ENCODE data around the gene CCDC9B. TPM values are rescaled to one million over a fixed set of nuclear protein-coding genes. Genes with fewer than 3 reads are reported as not detected.

Gene CCDC9B
- total RNA-seq, 1 experiment from 2014 or later: 29.5 TPM

DNA sequence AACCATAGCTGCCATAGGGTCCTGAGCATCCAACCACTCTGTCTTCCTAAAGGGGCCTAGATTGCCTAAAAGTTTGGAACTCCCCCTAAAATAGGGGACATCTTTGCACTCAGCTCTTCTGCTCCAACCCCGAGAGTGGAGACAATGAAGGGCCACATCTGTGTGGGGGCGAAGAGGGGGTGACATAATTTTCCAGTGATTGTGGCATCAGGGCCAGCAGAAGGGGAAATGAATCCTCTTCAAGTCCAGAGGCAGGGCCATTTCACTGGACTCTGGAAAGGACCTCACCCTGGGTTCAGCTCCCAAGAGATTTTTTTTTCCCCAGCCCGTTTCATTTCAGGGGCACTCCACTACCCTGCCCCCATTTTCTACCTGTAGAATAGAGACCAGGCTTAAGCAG lies 53.2 kb downstream of the CCDC9B start:
- Histone ChIP-seq H3K27ac (no peak overlapping the region), H3K4me1 (replicated peaks) (peaks cover 71% of the 10 kb centered on the region), H3K9me3 (replicated peaks) (no peaks in the 10 kb centered on the region), H3K27me3 (replicated peaks) (no peaks in the 10 kb centered on the region), H3K36me3 (peaks cover 43% of the 10 kb centered on the region), H3K4me3 (no peak overlapping the region)
- no peak for DNase-seq (ENCODE audit: low read depth in 1 of 2, low spot score in 2 of 2)

DNA sequence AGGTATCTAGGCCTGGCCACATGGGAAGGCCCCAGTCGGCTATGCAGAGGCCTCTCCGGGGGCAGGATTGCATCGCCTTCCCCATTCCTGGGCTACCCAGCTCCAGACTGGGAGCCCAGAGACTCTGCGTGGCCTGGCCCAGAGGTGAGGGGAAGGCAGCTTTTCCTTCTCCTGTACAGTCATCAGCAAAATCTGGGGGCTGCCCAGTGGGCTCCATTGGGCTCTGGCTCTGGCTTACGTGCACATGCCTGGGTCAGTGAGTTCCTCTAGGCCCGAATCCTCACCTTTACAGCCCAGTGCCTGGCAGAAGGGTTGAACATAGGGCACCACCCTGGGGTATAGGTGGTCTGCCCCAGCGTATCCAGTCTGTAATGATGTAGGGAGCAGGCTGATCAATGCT lies 53.9 kb downstream of the CCDC9B start:
- Histone ChIP-seq H3K36me3 (peaks cover 41% of the 10 kb centered on the region), H3K27ac (no peak overlapping the region), H3K4me3 (no peak overlapping the region), H3K27me3 (replicated peaks) (no peaks in the 10 kb centered on the region), H3K4me1 (replicated peaks) (peaks cover 78% of the 10 kb centered on the region), H3K9me3 (replicated peaks) (no peaks in the 10 kb centered on the region)
- DNase-seq (ENCODE audit: low read depth in 1 of 2, low spot score in 2 of 2): no peak

DNA sequence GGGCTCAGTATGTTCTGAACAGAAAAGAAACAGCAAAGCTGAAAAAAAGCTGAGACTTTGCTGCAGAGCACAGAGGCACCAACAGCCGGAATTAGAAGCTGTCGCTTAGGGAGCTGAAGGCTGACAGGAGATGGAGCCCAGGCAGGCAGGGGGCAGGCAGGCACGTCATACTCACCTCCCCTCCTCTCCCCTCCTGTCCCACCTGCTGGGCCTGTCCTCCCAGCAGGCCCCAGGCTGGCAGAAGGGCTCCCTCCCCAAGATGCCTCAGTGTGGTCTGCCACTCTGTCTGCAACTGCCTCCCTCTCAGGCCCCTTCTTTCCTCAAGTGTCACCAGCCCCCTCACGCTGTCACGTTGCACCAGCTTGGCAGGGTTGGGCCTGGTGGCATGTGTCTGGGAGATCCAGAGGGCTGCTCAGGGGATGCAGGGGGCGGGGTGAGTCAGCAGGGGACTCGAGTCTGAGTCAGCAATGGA lies 54.6 kb downstream of the CCDC9B start:
- Histone ChIP-seq H3K4me3 (no peak overlapping the region), H3K27me3 (replicated peaks) (no peaks in the 10 kb centered on the region), H3K27ac (peak overlapping the region; percentile 53), H3K4me1 (replicated peaks) (peaks cover 81% of the 10 kb centered on the region), H3K36me3 (peaks cover 39% of the 10 kb centered on the region), H3K9me3 (replicated peaks) (no peaks in the 10 kb centered on the region)
- DNase-seq (ENCODE audit: low read depth in 1 of 2, low spot score in 2 of 2): no peak

DNA sequence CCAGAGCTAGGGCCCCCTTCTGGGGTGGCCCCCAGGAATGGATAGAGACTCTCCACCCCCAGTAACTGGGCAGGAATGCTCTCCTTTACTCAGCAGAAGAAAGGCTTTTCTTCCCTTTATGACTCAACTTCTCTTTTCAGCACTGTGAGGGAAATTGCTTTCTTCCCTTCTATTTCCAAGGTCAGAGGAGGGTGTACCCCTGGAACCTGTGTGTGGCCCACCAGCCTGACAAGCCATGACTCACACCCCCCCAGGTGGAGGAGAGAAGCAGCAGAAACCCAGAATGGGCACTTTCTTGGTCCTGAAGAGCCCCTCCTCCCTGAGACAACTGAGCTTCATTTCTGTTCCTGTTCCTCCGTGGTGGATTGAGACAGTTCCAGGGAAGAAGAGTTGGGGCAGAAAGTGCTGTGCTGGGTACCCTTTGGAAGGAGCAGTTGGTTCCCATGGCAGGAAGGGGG lies 55.2 kb downstream of the CCDC9B start:
- Histone ChIP-seq H3K27ac (peak overlapping the region; percentile 53), H3K9me3 (replicated peaks) (no peaks in the 10 kb centered on the region), H3K4me3 (no peak overlapping the region), H3K4me1 (replicated peaks) (peaks cover 85% of the 10 kb centered on the region), H3K36me3 (peaks cover 42% of the 10 kb centered on the region), H3K27me3 (replicated peaks) (no peaks in the 10 kb centered on the region)
- DNase-seq (ENCODE audit: low read depth in 1 of 2, low spot score in 2 of 2): peak; percentile 94

DNA sequence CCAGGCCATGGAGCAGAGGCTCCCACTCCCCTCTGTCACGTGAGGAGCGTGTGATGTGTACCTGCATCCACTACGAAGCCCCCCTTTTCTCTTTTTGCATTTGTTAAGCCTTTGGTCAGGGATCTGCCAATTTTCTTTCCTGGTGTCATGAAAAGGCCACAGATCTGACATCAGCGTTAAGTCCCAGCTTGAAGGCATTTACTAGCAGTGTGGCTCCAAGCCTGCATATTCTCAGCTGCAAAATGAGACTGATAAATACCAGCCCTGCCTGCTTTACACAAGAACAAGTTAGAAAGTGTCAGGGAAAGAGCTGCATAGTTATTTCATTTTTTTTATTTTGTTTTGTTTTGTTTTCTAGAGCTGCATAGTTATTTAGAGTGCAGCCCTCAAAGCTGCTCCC lies 55.6 kb downstream of the CCDC9B start:
- H3K36me3 ChIP-seq: peaks cover 42% of the 10 kb centered on the region
- H3K9me3 ChIP-seq (replicated peaks): no peaks in the 10 kb centered on the region
- DNase-seq (ENCODE audit: low read depth in 1 of 2, low spot score in 2 of 2): no peak
- H3K27me3 ChIP-seq (replicated peaks): no peaks in the 10 kb centered on the region
- no peak overlapping the region for H3K4me3 ChIP-seq
- peaks cover 89% of the 10 kb centered on the region for H3K4me1 ChIP-seq (replicated peaks)
- peak overlapping the region; percentile 53 for H3K27ac ChIP-seq

GRCh38 chr15:40283615-40284300 lies 57.0 kb downstream of the CCDC9B start:
- peaks cover 100% of the 10 kb centered on the region for H3K4me1 ChIP-seq (replicated peaks)
- H3K9me3 ChIP-seq (replicated peaks): no peaks in the 10 kb centered on the region
- H3K27ac ChIP-seq: no peak overlapping the region
- H3K4me3 ChIP-seq: no peak overlapping the region
- no peak for DNase-seq (ENCODE audit: low read depth in 1 of 2, low spot score in 2 of 2)
- no peaks in the 10 kb centered on the region for H3K27me3 ChIP-seq (replicated peaks)
- H3K36me3 ChIP-seq: peaks cover 41% of the 10 kb centered on the region

DNA sequence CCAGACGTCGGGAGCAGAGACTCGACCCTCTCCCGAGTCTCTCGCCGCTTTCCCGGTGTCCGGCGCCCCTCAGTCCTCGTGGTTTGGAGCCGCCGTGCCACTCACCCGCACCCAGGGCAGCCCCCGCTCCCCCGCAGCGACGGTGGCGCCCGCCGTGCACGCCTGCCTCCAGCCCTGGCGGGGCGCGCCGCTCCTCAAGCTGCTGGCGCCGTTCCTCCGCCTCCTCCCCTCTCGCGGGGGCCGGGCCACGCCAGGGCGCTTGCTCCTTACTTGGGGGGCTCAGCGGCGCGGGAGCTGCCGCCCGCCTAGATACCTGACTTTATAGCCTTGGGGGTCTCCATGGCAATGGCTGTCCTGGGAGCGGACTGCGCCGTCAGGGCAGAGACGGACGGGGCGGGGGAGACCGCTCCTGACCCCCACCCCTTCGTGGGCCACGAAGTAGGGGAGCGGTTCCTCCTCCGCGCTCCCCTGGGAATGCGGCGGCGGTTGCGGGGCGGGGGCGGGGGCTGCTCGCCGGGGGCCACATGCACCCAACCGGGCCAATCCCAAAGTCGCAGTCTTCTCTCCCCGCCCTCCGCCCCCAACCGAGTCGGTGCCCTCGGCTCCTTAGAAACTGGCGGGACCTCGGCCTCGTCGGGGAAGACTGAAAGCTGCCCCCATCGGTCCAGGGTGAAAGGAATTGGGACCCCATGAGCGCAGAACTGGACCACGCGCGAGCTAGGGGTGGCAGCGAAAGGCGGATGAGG lies 57.7 kb downstream of the CCDC9B start, which contains the start of gene ANKRD63:
ANKRD63 (minus strand) TSS at position 196 of the 746 bp plus-strand sequence. CDS start 478 bp downstream, outside the sequence.
- H3K4me3 ChIP-seq: peak within 1 kb of the TSS; percentile 59
- peak in 1 of 2 experiments; percentile 71 for DNase-seq (ENCODE audit: low read depth in 1 of 2, low spot score in 2 of 2)
- H3K4me1 ChIP-seq (replicated peaks): peaks cover 100% of the 10 kb centered on the region
- no peaks in the 10 kb centered on the region for H3K27me3 ChIP-seq (replicated peaks)
- peaks cover 41% of the 10 kb centered on the region for H3K36me3 ChIP-seq
- peak within 1 kb of the TSS; percentile 42 for H3K27ac ChIP-seq
- no peaks in the 10 kb centered on the region for H3K9me3 ChIP-seq (replicated peaks)

- H3K27me3 ChIP-seq (replicated peaks): no peaks in the 10 kb centered on the region
- DNase-seq (ENCODE audit: low read depth in 1 of 2, low spot score in 2 of 2): peak in 1 of 2 experiments; percentile 84
Measured at GRCh38 chr15:40282147-40282868, 58.4 kb downstream of the CCDC9B start.

DNA sequence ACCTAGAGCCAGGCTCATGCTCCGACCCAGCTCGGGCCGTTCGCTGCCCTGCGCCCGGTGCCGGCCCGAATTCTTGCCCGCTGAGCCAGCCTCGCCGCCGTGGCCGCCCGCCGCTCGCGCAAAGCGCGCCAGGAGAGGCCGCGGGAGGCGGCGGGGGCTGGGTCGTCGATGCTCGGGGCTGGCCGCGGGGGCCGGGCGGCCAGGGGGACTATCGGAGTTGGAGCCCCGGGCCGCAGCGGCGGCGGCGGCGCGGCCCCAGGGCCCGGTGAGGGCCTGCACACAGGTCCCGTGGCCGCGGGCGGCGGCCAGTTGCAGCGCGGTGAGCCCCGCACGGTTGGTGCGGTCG lies 59.0 kb downstream of the CCDC9B start:
- Histone ChIP-seq H3K36me3 (peaks cover 46% of the 10 kb centered on the region), H3K4me3 (peak overlapping the region; percentile 59), H3K27ac (no peak overlapping the region), H3K27me3 (replicated peaks) (no peaks in the 10 kb centered on the region), H3K4me1 (replicated peaks) (peaks cover 100% of the 10 kb centered on the region), H3K9me3 (replicated peaks) (no peaks in the 10 kb centered on the region)
- DNase-seq (ENCODE audit: low read depth in 1 of 2, low spot score in 2 of 2): no peak

More at GRCh38 chr15:40282147-40282868, 58.4 kb downstream of the CCDC9B start:
- Histone ChIP-seq H3K27ac (peak overlapping the region; percentile 42), H3K4me3 (peak overlapping the region; percentile 59), H3K36me3 (peaks cover 43% of the 10 kb centered on the region), H3K4me1 (replicated peaks) (peaks cover 100% of the 10 kb centered on the region), H3K9me3 (replicated peaks) (no peaks in the 10 kb centered on the region)

Other genes with a start within 250 kb of the CCDC9B start
- 3.2 and 6.2 TPM in 2 replicates for gene BMF, start 232.1 kb downstream of the CCDC9B start, total RNA-seq (2014; rRNA removed; shearing (Covaris generic))
- gene BUB1B, start 179.9 kb downstream of the CCDC9B start, total RNA-seq (2014; rRNA removed; shearing (Covaris generic)): 74.1 and 91.0 TPM in 2 replicates
- gene PAK6, start 101.9 kb downstream of the CCDC9B start, total RNA-seq (2014; rRNA removed; shearing (Covaris generic)): 0.05 and 0.09 TPM in 2 replicates
- gene ANKRD63, start 57.9 kb downstream of the CCDC9B start, total RNA-seq (2014; rRNA removed; shearing (Covaris generic)): 11.4 and 13.6 TPM in 2 replicates
- 34.8 and 61.9 TPM in 2 replicates for gene PLCB2, start 33.0 kb downstream of the CCDC9B start, total RNA-seq (2014; rRNA removed; shearing (Covaris generic))
- 89.8 and 101 TPM in 2 replicates for gene INAFM2, start 17.2 kb downstream of the CCDC9B start, total RNA-seq (2014; rRNA removed; shearing (Covaris generic))
- gene PHGR1, start 10.1 kb upstream of the CCDC9B start, total RNA-seq (2014; rRNA removed; shearing (Covaris generic)): not detected in 2 replicates
- 0.21 and 0.28 TPM in 2 replicates for gene DISP2, start 17.3 kb upstream of the CCDC9B start, total RNA-seq (2014; rRNA removed; shearing (Covaris generic))
- gene KNSTRN, start 41.8 kb upstream of the CCDC9B start, total RNA-seq (2014; rRNA removed; shearing (Covaris generic)): 63.7 and 96.6 TPM in 2 replicates
- 22.3 and 25.3 TPM in 2 replicates for gene IVD, start 64.9 kb upstream of the CCDC9B start, total RNA-seq (2014; rRNA removed; shearing (Covaris generic))
- 8.4 and 11.4 TPM in 2 replicates for gene BAHD1, start 100.0 kb upstream of the CCDC9B start, total RNA-seq (2014; rRNA removed; shearing (Covaris generic))
- gene CHST14, start 130.0 kb upstream of the CCDC9B start, total RNA-seq (2014; rRNA removed; shearing (Covaris generic)): 28.7 and 30.2 TPM in 2 replicates
- 20.2 and 24.4 TPM in 2 replicates for gene CCDC32, start 224.1 kb upstream of the CCDC9B start, total RNA-seq (2014; rRNA removed; shearing (Covaris generic))
- gene RPUSD2, start 228.4 kb upstream of the CCDC9B start, total RNA-seq (2014; rRNA removed; shearing (Covaris generic)): 16.4 and 25.9 TPM in 2 replicates